22Rv1 (cell line): ENCODE results near the gene LATS2.

Experiments used
- ZFX ChIP-seq: fragments of 450-650 bp; IDR thresholded peaks from 2 replicates; pipeline ENCODE4 v1.6.1; 2017; ENCODE audit warnings: antibody characterized with exemption, borderline replicate concordance
- TF ChIP-seq, protein P1 (sequence below): fragments of 450-650 bp; IDR thresholded peaks from 2 replicates; pipeline ENCODE4 v1.5.1; 2017; ENCODE audit warnings: mild to moderate bottlenecking

DNA sequence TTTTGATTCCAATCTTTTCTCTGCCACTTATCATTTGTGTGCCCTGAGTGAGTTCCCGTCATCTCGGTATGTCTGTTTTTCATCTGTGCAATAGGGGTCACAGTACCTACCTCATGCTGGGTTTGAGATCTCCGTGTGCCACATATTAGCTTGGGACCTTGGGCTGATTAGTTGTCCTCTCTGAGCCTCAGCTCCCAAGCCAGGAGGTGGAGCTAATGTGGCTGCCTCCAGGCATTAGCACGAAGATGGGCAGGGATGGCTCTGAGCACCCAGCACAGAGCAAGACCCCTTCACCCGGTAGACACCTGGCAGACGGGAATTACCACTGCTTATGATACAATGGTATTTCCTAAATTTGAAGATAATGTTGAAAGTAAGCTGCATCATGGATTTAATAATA, 123.1 kb downstream of the LATS2 start:
- TF ChIP-seq, protein P1, sequence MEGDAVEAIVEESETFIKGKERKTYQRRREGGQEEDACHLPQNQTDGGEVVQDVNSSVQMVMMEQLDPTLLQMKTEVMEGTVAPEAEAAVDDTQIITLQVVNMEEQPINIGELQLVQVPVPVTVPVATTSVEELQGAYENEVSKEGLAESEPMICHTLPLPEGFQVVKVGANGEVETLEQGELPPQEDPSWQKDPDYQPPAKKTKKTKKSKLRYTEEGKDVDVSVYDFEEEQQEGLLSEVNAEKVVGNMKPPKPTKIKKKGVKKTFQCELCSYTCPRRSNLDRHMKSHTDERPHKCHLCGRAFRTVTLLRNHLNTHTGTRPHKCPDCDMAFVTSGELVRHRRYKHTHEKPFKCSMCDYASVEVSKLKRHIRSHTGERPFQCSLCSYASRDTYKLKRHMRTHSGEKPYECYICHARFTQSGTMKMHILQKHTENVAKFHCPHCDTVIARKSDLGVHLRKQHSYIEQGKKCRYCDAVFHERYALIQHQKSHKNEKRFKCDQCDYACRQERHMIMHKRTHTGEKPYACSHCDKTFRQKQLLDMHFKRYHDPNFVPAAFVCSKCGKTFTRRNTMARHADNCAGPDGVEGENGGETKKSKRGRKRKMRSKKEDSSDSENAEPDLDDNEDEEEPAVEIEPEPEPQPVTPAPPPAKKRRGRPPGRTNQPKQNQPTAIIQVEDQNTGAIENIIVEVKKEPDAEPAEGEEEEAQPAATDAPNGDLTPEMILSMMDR: no peak
- TF ChIP-seq ZFX: no peak
